ENCODE results near the gene WNT5B. TPM values are rescaled to one million over a fixed set of nuclear protein-coding genes. Genes with fewer than 3 reads are reported as not detected.

The WNT5B gene
- total and polyA plus RNA-seq, 2 donors (not counting 3 experiments of a cell fraction or from before 2014, with no cell fraction given) = not detected

- no peak for TF ChIP-seq POLR2AphosphoS5 (IDR thresholded peaks at IDR 0.05; ENCODE audit: insufficient read depth, low read depth, low read length)
- FAIRE-seq (no peak), DNase-seq (ENCODE audit: low read depth, low spot score) (no peak)
- Histone ChIP-seq H3K4me3 (replicated peaks in 1 of 3; ENCODE audit: insufficient read depth in 1 of 3, low read depth in 1 of 3, low read length in 3 of 3) (no peak overlapping the region), H3K36me3 (ENCODE audit: control insufficient read depth in 2 of 2, extremely low read depth in 1 of 2, insufficient read depth in 2 of 2, low read length in 2 of 2) (no peaks in the 10 kb centered on the region), H3K27me3 (ENCODE audit: control insufficient read depth in 2 of 2, insufficient read depth in 2 of 2, low read length in 2 of 2) (peaks cover 0 to 1% of the 10 kb centered on the region in 2 experiments), H3K79me2 (ENCODE audit: control insufficient read depth, insufficient read depth, low read length) (no peaks in the 10 kb centered on the region), H3K9ac (replicated peaks; ENCODE audit: extremely low read depth, insufficient read depth, low read length) (no peak overlapping the region), H3K9me3 (replicated peaks; ENCODE audit: control insufficient read depth, insufficient read depth, low read length) (no peaks in the 10 kb centered on the region), H3K9me1 (replicated peaks; ENCODE audit: control insufficient read depth, extremely low read depth, insufficient read depth, low read length) (no peaks in the 10 kb centered on the region), H3K4me2 (ENCODE audit: insufficient read depth, low read length) (no peak overlapping the region), H2AFZ (ENCODE audit: low read depth, low read length) (no peak overlapping the region), H3K27ac (ENCODE audit: insufficient read depth, low read depth, low read length) (no peak overlapping the region), H4K20me1 (replicated peaks; ENCODE audit: control insufficient read depth, extremely low read depth, insufficient read depth, low read length) (no peaks in the 10 kb centered on the region), H3K4me1 (ENCODE audit: control insufficient read depth, extremely low read depth, insufficient read depth, low read length) (peaks cover 6% of the 10 kb centered on the region)
- CTCF ChIA-PET = interaction anchor here (0.9 to 12.7 kb wide), 5 partner anchors 11 to 1010 kb away, joined by 3 to 469 read pairs (median 4); no protein-coding TSS in a partner anchor
- POLR2A ChIA-PET = no interaction called here
- BruUV-seq (replicated peaks) = no TSS peak
- dilution Hi-C loops (cut with MboI; ENCODE audit: extremely low pct_ligation_motif_present, low sequenced_read_pairs) (no loop called here), intact Hi-C loops (cut with micrococcal nuclease) (loop anchor here (5.0 to 10.0 kb wide), 2 partner anchors 363 to 826 kb away; partner anchors contain the start of gene WNK1)
Measured at GRCh38 chr12:1580526-1580925, 48.5 kb upstream of the WNT5B start.

- no peaks in the 10 kb centered on the region for H3K27me3 ChIP-seq (ENCODE audit: control insufficient read depth in 2 of 2, insufficient read depth in 2 of 2, low read length in 2 of 2)
- ChIA-PET CTCF (interaction anchor here (1.2 to 12.7 kb wide), 21 partner anchors 8 to 1006 kb away, joined by 3 to 469 read pairs (median 8); partner anchors contain the start of gene RAD52), POLR2A (interaction anchor here (1.8 kb wide), 1 partner anchor 464 kb away, joined by 8 read pairs; no protein-coding TSS in a partner anchor)
- H3K9me1 ChIP-seq (replicated peaks; ENCODE audit: control insufficient read depth, extremely low read depth, insufficient read depth, low read length) = no peaks in the 10 kb centered on the region
- H3K27ac ChIP-seq (ENCODE audit: insufficient read depth, low read depth, low read length) = no peak overlapping the region
- H3K79me2 ChIP-seq (ENCODE audit: control insufficient read depth, insufficient read depth, low read length) = no peaks in the 10 kb centered on the region
- H3K4me3 ChIP-seq (replicated peaks in 1 of 3; ENCODE audit: insufficient read depth in 1 of 3, low read depth in 1 of 3, low read length in 3 of 3) = no peak overlapping the region
- no peak for DNase-seq (ENCODE audit: low read depth, low spot score)
- BruUV-seq (replicated peaks) = no TSS peak
- intact Hi-C loops (cut with micrococcal nuclease) = loop anchor here (2.0 to 10.0 kb wide), 4 partner anchors 65 to 1011 kb away; partner anchors contain the start of gene WNK1
- dilution Hi-C loops (cut with MboI; ENCODE audit: extremely low pct_ligation_motif_present, low sequenced_read_pairs) = no loop called here
- H3K4me1 ChIP-seq (ENCODE audit: control insufficient read depth, extremely low read depth, insufficient read depth, low read length) = peaks cover 6% of the 10 kb centered on the region
- no peaks in the 10 kb centered on the region for H3K36me3 ChIP-seq (ENCODE audit: control insufficient read depth in 2 of 2, extremely low read depth in 1 of 2, insufficient read depth in 2 of 2, low read length in 2 of 2)
- H4K20me1 ChIP-seq (replicated peaks; ENCODE audit: control insufficient read depth, extremely low read depth, insufficient read depth, low read length) = no peaks in the 10 kb centered on the region
- H3K9ac ChIP-seq (replicated peaks; ENCODE audit: extremely low read depth, insufficient read depth, low read length) = no peak overlapping the region
- no peak for FAIRE-seq
- H3K4me2 ChIP-seq (ENCODE audit: insufficient read depth, low read length) = no peak overlapping the region
- no peak overlapping the region for H2AFZ ChIP-seq (ENCODE audit: low read depth, low read length)
- no peaks in the 10 kb centered on the region for H3K9me3 ChIP-seq (replicated peaks; ENCODE audit: control insufficient read depth, insufficient read depth, low read length)
- TF ChIP-seq CTCF (IDR thresholded peaks at IDR 0.05; ENCODE audit: extremely low read depth in 1 of 2, insufficient read depth in 1 of 2, low read depth in 1 of 2, low read length in 2 of 2) = no peak
- no peak for TF ChIP-seq POLR2AphosphoS5 (IDR thresholded peaks at IDR 0.05; ENCODE audit: insufficient read depth, low read depth, low read length)
- no peak for TF ChIP-seq POLR2A (IDR thresholded peaks at IDR 0.05; ENCODE audit: low read depth, low read length)
- TF ChIP-seq MAX (IDR thresholded peaks at IDR 0.05; ENCODE audit: insufficient read depth, insufficient read length) = no peak
- TF ChIP-seq GATA2 (IDR thresholded peaks at IDR 0.05; ENCODE audit: insufficient read depth, insufficient read length, low read depth, low read length) = no peak
- no peak for TF ChIP-seq FOS (IDR thresholded peaks at IDR 0.05; ENCODE audit: borderline replicate concordance, insufficient read depth, low read length)
- TF ChIP-seq JUN (IDR thresholded peaks at IDR 0.05; ENCODE audit: borderline replicate concordance, insufficient read depth, insufficient read length, low read depth) = no peak
- TF ChIP-seq MYC (IDR thresholded peaks at IDR 0.05; ENCODE audit: low read depth, low read length) = no peak
- TF ChIP-seq EZH2 (IDR thresholded peaks at IDR 0.05; ENCODE audit: borderline replicate concordance, low read depth, low read length, severe bottlenecking) = no peak
Measured at GRCh38 chr12:1581973-1582708, 46.9 kb upstream of the WNT5B start.
